Esophagus mucosa (tissue), 1 donor: Measurements from ENCODE around the gene SRD5A2. TPM values are rescaled to one million over a fixed set of nuclear protein-coding genes. Genes with fewer than 3 reads are reported as not detected.

Source experiments
- total RNA-seq: library from RNA; stranded (reverse); gene quantifications from one replicate; pipeline ENCODE4 v1.2.4, GENCODE V29; 2023
- donor health status: DM: yes; HTN: yes; CAD: no.

Gene SRD5A2
- total RNA-seq, 1 donor from 2014 or later = not detected

Other genes starting within 250 kb of the SRD5A2 start
- 39.7 TPM for gene XDH, start 166.2 kb downstream of the SRD5A2 start, total RNA-seq